ENCODE measurements around the gene TADA3.

TADA3 gene

DNA sequence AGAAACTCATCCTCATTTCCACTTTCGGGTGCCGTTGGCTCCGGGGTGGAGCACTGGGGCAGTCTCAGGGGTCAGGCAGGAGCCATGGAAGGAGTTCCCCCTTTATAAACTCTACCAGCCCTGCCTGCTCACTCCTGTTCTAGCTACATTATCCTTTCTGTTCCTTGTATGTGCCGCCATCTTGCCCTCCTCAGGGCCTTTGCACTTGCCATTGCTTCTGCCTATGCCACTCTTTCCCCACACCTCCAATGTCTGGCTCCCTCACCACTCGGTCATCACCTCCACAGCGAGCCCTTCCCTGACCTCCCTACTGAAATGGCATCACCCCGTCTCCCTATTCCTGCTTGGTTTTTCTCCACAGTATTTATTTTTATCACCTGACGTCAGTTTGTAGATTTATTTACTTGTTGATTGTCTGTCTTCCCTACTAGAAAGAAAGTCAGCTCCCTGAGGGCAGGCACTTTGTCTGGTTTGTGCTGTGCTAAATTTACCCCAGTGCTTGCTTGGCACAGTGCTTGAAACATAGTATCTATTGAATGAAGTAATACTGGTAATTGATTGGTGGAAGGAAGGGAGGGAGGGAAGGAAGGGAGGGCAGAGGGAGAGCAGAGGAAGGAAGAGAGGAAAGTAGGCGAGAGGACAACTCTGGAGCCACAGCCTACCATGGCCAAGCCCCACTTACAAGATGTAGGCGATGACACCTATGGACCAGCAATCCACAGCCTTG lies 31.3 kb downstream of the TADA3 start:
- DNase-seq (ENCODE audit: low spot score): no peak

DNA sequence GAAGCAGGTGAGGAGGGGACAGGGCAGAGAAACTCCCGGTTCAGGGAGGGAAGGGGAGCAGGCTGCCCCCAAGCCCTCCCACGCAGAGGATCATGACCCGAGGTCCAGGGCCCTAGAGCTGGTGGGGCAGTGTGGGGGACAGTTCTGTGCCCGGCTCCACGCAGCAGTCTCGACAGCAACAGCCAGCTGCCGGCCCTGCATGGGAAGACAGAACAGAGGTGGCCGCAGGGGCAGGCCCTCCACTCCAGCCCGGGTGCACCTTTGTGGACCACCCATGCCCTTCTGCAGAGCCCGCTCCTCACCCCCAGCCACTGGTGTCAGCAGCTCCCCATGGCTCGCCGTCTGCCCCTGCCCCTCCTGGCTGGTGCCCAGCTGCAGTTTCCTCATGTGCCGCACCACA lies 34.8 kb downstream of the TADA3 start:
- no peak for DNase-seq (ENCODE audit: low spot score)

DNA sequence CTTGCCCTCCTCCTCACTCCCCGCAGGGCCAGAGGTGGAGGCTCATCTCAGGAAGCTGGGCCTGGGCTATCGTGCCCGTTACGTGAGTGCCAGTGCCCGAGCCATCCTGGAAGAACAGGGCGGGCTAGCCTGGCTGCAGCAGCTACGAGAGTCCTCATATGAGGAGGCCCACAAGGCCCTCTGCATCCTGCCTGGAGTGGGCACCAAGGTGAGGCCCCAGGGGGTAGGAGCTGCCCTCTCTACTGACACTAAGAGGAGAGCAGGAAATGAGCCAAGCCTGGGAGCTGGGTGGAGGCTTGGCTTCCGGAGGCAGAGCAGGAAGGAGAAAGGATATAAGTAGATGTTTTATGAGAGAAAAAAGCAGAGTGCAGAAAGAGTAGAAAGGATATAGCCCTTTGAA lies 37.6 kb downstream of the TADA3 start:
- no peak for DNase-seq (ENCODE audit: low spot score)

DNA sequence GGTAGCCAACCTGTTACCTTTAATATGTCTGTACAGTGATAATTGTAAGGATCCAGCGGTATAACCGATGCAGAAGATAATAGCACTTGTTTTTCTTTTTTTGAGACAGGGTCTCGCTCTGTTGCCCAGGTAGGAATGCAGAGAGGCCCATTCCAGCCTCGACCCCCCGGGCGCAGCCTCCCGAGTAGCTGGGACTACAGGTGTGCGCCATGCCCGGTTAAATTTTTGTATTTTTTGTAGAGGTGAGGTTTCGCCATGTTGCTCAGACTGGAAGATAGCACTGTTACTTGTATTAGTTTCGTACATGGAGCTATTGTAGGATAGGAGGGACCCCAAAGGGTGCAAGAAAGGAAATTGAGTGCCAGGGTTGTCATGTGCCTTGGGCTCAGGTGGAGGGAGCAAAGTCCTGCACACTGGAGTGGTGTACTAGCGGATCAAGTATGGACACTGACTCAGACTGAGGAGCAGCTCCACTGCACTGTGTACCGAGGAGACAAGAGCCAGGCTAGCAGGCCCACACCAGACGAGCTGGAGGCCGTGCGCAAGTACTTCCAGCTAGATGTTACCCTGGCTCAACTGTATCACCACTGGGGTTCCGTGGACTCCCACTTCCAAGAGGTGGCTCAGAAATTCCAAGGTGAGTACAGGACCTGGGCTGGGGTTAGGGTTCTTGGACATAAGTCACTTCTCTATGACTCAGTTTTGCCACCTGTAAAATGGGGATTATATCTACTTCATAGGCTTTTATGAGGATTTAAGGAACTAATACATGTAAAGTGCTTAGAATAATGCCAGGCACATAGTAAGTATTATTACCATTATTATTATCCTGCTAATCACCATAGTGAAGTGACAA lies 41.5 kb downstream of the TADA3 start:
- DNase-seq (ENCODE audit: low spot score): no peak

DNA sequence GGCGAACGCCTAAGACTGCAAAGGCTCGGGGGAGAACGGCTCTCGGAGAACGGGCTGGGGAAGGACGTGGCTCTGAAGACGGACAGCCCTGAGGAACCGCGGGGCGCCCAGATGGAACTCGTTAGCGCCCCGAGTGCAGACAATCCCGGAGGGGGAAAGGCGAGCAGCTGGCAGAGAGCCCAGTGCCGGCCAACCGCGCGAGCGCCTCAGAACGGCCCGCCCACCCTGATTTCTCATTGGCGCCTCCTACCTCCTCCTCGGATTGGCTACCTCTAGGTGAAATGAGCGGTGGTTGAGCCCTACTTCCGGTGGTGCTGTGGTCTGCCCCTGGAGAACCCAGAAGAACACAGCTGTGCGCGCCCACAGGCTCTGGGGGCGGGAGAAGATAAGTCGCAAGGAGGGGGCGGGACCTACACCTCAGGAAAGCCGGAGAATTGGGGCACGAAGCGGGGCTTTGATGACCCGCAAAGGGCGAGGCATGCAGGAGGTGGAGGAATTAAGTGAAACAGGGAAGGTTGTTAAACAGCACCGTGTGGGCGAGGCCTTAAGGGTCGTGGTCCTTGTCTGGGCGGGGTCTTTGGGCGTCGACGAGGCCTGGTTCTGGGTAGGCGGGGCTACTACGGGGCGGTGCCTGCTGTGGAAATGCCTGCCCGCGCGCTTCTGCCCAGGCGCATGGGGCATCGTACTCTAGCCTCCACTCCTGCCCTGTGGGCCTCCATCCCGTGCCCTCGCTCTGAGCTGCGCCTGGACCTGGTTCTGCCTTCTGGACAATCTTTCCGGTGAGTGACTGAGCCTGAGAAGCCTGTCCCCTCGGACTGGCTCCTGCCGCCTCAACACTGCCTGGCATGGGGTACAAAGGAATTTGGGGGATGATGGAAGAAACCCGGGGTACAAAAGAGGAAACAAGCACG lies 42.4 kb downstream of the TADA3 start, which contains the start of gene OGG1:
OGG1 (plus strand) TSS at position 308 of the 911 bp plus-strand sequence; CDS start at position 643, 335 bp downstream.
- peak; percentile 99 for DNase-seq (ENCODE audit: low spot score)

DNA sequence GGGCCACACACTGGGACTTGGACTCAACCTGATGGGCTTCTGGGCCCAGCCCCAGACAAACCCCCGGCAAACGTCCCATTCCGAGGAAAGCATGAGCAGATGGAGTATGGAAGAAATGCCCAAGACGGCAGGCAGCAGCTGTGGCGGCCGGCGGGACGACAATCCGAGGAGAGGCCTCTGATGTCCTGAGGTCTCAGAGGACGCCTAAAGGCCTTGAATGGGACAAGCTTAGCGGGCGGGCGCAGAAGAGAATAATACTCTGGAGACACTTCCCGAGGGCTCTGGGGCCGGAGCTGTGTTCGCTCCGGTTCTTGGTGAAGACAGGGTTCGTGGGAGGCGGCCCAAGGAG lies 43.0 kb downstream of the TADA3 start:
- no peak for DNase-seq (ENCODE audit: low spot score)

DNA sequence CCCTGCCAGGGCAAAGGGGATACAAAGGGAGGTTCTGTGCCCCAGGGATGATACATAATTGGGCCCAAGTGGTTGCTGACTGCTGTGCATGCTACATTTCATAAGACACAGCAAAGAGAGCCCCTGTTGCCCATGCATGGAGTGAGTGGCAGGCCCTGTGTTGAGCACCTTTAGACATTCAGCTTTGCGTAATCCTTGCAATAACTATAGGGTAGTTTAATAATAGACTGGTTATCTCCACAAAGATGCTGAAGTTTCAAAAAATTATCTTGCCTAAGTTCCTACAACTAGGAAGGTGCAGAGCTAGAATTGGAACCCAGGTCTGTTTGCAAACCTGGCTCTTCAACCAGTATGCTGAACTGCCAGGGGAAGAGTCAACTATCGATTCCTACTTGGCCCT lies 44.2 kb downstream of the TADA3 start:
- no peak for DNase-seq (ENCODE audit: low spot score)

DNA sequence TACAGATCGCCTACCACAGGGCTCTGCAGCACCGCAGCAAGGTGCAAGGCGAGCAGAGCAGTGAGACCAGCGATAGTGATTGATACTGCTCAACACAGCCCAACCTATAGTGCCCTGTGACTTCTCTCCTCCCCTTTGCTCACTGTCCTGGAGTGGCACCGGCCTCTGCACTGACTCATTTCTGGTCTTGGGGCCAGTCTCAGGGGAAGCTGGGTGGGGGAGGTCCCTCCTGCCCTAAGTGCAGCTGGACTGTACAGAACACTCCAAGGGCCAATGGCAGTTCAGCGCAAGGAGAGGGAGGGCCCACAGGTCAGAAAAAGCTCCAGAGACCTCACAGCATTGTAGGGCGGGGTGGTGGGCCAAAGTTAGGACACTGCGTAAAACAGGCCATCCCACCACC lies 45.0 kb downstream of the TADA3 start:
- peak; percentile 49 for DNase-seq (ENCODE audit: low spot score)

DNA sequence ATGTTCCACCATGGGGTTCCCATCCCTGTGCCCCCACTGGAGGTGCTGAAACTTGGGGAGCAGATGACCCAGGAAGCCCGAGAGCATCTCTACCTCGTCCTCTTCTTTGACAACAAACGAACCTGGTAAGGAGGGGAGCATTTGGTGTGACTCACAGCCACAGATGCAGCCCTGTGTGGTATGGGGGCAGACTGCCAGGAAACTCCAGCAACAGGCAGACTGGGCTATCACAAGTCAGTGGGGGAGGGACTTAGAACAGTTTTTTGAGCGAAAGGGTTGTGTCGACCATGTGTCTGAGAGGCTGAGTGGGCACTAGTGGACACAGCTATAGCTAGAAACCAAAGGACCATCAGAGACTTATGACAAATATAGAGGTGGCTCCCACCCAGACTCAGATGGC lies 45.9 kb downstream of the TADA3 start:
- DNase-seq (ENCODE audit: low spot score): peak; percentile 58

DNA sequence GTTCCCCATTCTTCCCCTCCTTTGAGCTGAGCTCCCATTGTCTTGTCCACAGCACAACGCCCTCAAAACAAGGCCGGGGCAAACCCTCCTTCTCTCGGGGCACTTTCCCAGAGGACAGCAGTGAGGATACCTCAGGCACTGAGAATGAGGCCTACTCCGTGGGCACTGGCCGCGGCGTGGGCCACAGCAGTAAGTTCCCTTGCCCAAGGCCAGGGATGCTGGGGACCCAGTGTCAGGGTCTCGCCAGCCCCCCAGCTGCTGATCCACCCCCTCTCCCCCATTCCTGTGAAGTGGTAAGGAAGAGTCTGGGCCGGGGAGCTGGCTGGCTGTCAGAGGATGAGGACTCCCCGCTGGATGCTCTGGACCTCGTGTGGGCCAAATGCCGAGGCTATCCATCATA lies 46.8 kb downstream of the TADA3 start:
- no peak for DNase-seq (ENCODE audit: low spot score)

DNA sequence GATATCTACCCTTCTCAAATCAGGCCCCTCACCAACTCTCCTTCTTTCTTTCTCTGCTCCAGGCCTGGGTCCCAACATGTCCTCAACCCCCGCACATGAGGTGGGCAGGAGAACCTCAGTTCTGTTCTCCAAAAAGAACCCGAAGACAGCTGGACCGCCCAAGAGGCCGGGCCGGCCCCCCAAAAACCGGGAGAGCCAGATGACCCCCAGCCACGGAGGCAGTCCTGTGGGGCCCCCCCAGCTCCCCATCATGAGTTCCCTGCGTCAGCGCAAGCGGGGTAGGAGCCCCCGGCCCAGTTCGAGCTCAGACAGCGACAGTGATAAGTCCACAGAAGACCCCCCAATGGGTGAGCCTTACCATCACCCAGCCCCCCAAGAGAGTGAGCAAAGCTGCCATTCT lies 48.1 kb downstream of the TADA3 start:
- no peak for DNase-seq (ENCODE audit: low spot score)

DNA sequence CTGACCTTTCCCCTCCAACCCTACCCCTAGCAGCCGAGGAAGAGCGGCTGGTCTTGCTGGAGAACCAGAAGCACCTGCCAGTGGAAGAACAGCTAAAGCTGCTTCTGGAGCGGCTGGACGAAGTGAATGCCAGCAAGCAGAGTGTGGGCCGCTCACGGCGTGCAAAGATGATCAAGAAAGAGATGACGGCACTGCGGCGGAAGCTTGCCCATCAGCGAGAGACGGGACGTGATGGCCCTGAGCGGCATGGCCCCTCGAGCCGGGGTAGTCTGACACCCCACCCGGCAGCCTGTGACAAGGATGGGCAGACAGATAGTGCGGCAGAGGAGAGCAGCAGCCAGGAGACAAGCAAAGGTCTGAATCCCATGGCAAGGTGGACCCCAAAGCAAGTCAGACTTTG lies 48.7 kb downstream of the TADA3 start:
- DNase-seq (ENCODE audit: low spot score): no peak

DNA sequence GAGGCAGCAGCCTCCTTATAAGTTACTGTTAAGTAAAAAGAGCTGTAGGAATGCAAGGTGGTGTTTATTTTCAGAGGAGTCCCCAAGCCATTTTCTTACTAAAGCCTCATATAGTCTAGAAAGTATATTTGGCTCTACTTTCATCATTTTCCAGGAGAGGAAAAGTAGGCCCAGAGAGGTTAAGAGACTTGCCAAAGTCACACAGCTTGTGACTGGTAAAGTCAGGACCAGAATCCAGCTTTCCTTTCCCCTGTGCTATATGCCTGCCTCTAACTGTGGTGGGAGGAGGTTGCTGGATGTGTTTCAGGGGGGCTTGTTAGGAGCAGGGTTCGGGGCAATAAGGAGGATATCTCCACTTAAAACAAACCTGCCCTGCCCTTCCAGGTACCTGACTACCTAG lies 49.7 kb downstream of the TADA3 start:
- no peak for DNase-seq (ENCODE audit: low spot score)

DNA sequence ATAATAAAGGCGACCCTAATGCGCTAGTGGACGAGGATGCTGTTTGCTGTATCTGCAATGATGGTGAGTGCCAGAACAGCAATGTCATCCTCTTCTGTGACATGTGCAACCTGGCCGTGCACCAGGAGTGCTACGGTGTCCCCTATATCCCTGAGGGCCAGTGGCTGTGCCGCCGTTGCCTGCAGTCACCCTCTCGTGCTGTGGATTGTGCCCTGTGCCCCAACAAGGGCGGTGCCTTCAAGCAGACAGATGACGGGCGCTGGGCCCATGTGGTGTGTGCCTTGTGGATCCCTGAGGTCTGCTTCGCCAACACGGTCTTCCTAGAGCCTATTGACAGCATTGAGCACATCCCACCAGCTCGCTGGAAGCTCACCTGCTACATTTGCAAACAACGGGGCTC lies 53.1 kb downstream of the TADA3 start:
- no peak for DNase-seq (ENCODE audit: low spot score)

DNA sequence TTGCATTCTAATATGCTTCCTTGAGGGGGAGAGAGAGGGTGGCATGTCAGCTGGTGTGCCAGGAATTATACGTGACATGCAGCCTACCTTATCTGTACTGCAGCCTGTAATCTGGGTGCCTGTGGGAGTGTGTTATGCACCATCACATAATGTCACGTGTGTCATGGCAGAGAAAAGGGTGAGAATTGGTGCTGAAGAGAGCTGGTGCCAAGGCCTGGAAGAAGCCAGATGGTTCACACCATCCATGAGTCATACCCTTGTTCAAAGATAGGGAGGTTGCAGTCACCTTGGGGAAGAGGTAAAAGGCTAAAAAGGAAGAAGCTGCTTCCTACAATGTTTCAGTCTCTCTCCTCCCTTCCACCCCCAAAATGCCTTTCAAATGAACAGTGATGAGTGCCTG lies 55.4 kb downstream of the TADA3 start:
- DNase-seq (ENCODE audit: low spot score): no peak

DNA sequence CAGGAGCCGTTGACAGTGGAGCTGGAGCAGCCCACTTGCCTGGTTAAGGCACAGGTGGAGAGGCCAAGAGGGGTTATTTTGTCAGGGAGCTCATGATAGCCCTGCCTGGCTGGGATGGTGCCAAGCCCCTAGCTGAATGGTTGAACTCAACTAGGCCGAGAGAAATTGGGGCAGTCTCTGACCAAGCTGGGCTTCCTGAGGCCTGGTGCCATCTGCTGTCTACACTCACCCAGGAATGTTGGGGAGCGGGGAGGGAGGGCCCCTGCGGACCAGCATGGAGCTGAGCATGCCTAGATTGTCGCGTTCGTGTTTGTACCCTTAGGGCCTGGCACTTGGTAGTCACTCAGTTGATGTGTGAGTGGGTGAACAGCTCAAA lies 59.5 kb downstream of the TADA3 start:
- DNase-seq (ENCODE audit: low spot score): peak; percentile 36

DNA sequence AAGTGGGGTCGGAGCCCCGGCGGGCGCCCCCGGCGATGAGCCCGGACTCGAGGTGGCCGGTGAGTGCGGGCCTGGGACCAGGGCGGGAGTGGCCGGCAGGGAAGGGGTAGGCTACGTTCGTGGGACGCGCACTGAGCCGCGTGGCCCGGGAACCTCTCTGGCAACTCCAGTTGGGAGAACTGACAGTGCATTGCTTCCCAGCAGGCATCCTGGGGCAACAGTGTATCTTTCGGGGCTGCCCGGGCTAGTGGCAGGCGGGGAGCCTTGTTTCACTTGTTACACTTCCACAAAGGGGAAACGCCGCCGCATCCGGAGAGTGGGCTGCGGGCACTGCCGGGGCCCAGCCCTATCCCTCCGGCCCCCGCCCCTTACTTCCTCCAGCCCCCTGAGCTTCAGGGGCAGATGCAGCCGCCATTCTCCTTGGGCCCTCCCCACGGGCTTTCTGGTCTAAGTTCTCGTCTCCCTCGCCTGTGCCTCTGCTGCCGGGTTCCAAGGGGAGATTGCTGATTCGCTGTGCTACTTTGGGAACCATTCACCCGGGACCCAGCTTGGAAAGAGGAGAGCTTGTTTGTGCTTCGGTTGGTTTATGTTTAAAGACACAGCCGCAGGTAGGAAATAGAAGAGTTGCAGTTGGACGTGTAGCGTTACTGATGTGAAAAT lies 60.1 kb downstream of the TADA3 start:
- peak; percentile 18 for DNase-seq (ENCODE audit: low spot score)

DNA sequence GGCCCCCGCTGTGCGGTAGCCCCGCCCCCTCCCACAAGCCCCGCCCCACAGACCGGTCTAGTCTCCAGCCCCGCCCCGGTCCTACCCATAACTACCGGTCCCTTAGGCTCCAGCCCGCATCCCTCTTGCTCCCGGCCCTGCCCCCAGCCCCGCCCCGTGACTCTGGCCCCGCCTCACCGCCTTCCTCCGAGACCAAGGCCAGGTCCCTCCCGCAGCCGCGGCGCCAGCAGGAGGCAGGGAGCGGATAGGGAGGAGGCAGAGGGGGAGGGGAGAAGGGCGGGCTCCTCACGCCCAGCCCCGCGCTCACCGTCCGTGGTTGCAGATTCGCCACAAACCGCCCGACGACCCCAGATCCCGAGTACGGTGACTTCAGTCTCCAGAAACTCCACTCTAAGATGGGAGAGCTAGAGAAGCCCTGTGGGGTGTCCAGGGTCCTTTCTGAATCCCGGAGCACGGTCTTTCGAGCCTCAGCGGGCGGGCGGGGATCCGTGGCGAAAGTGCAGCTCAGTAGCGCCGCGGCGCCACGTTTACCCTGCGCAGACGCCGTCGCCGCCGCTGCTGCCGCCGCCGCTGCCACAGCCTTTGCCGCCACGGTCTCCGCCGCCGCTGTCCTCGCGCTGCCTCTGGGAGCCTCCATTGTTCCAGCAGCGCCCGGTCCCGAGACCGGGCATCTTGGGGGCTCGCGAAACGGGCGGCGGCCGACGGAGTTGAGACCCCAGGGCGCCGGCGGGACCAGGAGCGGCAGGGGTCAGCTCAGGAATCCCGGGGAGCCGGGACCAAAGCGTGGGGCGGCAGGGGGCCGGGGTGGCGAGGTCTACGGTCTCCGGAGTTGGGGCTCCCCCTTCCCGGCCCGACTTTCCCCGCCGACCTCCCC lies 60.8 kb downstream of the TADA3 start, which contains the start of gene BRPF1:
BRPF1 (plus strand) TSS at position 530 of the 874 bp plus-strand sequence. CDS start 2,406 bp downstream, outside the sequence.
- peak; percentile 100 for DNase-seq (ENCODE audit: low spot score)

DNA sequence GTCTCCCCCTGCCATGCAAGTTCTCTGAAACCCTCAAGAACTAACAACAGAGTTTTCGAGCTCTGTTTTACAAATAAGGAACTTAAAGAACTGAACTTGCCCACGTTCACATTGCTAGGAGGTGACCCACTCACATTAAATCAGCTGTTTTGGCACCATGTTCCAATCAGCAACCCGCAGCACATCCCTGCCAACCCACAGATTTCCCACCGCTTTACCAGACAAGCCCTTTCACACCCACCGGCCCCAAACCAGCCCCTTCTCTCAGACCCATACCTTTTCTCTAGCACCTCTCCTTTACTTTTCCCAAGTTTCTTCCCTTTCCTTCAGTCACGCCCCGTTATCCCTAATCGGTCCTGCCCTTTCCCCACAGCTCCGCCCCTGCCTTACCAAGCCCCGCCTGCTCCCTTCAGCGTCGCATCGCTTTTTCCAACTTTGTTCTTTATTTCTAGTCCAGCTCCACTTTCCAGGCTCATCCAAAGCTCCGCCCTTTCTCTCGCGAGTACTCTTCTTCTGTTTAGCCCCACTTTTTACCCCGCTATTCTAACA lies 61.5 kb downstream of the TADA3 start:
- no peak for DNase-seq (ENCODE audit: low spot score)

Measured in AG08395 (cell line).